Calu3 (cell line): Measurements from ENCODE around the gene COL4A2. TPM values are rescaled to one million over a fixed set of nuclear protein-coding genes. Genes with fewer than 3 reads are reported as not detected.

Experiments
- BruUV-seq: library from RNA; stranded (reverse); fragments of 400-500 nt; replicated peaks from 2 replicates; lab custom pipeline; 2021; lab: Mats Ljungman, UMichigan
- CTCF ChIA-PET: fragments of 300-600 bp; sonication (Branson Sonifier 250); formaldehyde crosslinking; loops from one replicate; lab custom pipeline; 2022; ENCODE audit warnings: antibody characterized with exemption; lab: Charles Lee
- DNase-seq: peaks from one replicate; pipeline ENCODE4 v3.0.0; 2022
- H3K27ac Mint-ChIP-seq: one replicate; pipeline ENCODE4 v1.8.0; 2022; ENCODE audit warnings: mixed read lengths; ENCODE audit not compliant: unreplicated experiment
- H3K27me3 Mint-ChIP-seq: one replicate; pipeline ENCODE4 v1.8.0; 2022; ENCODE audit warnings: mixed read lengths; ENCODE audit not compliant: unreplicated experiment
- H3K36me3 Mint-ChIP-seq: one replicate; pipeline ENCODE4 v1.8.0; 2022; ENCODE audit warnings: mild to moderate bottlenecking, moderate library complexity, mixed read lengths; ENCODE audit not compliant: insufficient read depth, unreplicated experiment
- H3K4me1 Mint-ChIP-seq: one replicate; pipeline ENCODE4 v1.8.0; 2022; ENCODE audit warnings: mild to moderate bottlenecking, low read depth, mixed read lengths; ENCODE audit not compliant: unreplicated experiment
- H3K4me3 Mint-ChIP-seq: one replicate; pipeline ENCODE4 v1.8.0; 2022; ENCODE audit warnings: mild to moderate bottlenecking, low read depth, moderate library complexity, mixed read lengths; ENCODE audit not compliant: unreplicated experiment
- H3K9me3 Mint-ChIP-seq: one replicate; pipeline ENCODE4 v1.8.0; 2022; ENCODE audit warnings: low read depth, mixed read lengths; ENCODE audit not compliant: unreplicated experiment
- intact Hi-C: fragments of 100-400 bp; cut with micrococcal nuclease; formaldehyde crosslinking; loops from one replicate; pipeline ENCODE4 v1.10.0; 2022; ENCODE audit not compliant: unreplicated experiment
- total RNA-seq: library from RNA; stranded (reverse); gene quantifications from 2 replicates; pipeline ENCODE4 v1.2.3, GENCODE V29; 2022
- TF ChIP-seq, protein P1 (sequence below): fragments of 200-600 bp; IDR thresholded peaks from one replicate; pipeline ENCODE4 v1.8.0; 2022; ENCODE audit warnings: antibody characterized with exemption; ENCODE audit not compliant: unreplicated experiment

Gene COL4A2
- total RNA-seq, 1 experiment from 2014 or later, result 0.42 TPM

DNA sequence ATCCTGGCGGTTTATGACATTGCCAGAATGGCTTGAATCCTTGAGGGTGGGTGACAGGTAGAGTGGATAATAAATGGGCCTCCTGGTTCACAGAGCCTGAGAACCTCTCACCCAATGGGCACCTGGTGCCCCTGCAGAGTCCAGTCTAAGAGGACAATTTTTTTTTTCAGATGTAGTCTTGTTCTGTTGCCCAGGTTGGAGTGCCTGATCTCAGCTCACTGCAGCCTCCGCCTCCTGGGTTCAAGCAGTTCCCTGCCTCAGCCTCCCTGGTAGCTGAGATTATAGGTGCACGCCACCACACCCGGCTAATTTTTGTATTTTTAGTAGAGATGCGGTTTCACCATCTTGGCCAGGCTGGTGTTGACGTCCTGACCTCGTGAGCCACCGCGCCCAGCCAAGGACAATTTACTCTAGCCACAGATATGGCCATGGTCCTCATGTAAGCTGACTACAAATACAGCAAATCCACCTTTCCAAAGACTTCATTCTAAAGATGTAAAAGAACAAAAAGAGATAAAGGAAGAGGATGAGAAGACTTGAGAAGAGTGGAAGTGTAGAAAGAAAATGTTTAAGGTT lies 33.0 kb downstream of the COL4A2 start:
- Mint-ChIP-seq H3K4me3 (no peak overlapping the region), H3K36me3 (no peaks in the 10 kb centered on the region), H3K4me1 (no peaks in the 10 kb centered on the region), H3K27me3 (no peaks in the 10 kb centered on the region), H3K27ac (no peak overlapping the region), H3K9me3 (no peaks in the 10 kb centered on the region)
- DNase-seq, result no peak
- CTCF ChIA-PET, result no interaction called here
- no TSS peak for BruUV-seq
- intact Hi-C loops, result no loop called here
- TF ChIP-seq, protein P1, sequence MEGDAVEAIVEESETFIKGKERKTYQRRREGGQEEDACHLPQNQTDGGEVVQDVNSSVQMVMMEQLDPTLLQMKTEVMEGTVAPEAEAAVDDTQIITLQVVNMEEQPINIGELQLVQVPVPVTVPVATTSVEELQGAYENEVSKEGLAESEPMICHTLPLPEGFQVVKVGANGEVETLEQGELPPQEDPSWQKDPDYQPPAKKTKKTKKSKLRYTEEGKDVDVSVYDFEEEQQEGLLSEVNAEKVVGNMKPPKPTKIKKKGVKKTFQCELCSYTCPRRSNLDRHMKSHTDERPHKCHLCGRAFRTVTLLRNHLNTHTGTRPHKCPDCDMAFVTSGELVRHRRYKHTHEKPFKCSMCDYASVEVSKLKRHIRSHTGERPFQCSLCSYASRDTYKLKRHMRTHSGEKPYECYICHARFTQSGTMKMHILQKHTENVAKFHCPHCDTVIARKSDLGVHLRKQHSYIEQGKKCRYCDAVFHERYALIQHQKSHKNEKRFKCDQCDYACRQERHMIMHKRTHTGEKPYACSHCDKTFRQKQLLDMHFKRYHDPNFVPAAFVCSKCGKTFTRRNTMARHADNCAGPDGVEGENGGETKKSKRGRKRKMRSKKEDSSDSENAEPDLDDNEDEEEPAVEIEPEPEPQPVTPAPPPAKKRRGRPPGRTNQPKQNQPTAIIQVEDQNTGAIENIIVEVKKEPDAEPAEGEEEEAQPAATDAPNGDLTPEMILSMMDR, result no peak

DNA sequence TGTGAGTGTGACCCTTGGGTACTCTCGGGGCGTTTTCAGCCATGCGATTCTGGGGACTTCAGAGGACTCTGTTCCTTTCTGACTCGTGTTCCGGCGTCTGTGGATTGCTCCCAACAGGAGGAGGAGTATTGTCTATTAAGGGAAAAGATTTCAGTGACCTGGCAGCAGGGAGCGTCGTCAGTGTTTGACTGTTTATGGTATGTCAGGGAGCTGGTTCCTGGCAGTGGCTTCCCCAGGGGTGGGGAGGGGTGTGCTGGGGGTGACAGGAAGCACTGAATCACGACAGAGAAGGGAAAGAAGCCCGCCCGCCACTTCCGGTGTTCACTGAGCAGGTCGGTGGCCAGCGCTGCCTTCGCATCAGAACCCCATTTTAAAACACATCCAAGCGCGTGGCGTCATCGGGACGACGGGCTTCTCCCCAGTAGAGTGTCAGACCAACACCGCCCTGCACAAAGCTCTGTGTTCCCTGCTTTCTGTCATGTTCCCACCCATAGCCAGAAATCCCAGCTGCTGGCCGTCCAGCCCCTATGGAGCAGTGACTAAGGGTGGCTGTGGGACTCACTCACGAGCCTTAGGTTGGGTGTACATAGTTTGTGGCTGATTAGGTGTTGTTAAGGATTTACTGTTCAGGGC lies 33.8 kb downstream of the COL4A2 start:
- CTCF ChIA-PET, result no interaction called here
- Mint-ChIP-seq H3K4me1 (no peaks in the 10 kb centered on the region), H3K9me3 (no peaks in the 10 kb centered on the region), H3K36me3 (no peaks in the 10 kb centered on the region), H3K4me3 (no peak overlapping the region), H3K27ac (no peak overlapping the region), H3K27me3 (no peaks in the 10 kb centered on the region)
- no peak for DNase-seq
- intact Hi-C loops, result no loop called here
- no TSS peak for BruUV-seq
- TF ChIP-seq, protein P1, result no peak

DNA sequence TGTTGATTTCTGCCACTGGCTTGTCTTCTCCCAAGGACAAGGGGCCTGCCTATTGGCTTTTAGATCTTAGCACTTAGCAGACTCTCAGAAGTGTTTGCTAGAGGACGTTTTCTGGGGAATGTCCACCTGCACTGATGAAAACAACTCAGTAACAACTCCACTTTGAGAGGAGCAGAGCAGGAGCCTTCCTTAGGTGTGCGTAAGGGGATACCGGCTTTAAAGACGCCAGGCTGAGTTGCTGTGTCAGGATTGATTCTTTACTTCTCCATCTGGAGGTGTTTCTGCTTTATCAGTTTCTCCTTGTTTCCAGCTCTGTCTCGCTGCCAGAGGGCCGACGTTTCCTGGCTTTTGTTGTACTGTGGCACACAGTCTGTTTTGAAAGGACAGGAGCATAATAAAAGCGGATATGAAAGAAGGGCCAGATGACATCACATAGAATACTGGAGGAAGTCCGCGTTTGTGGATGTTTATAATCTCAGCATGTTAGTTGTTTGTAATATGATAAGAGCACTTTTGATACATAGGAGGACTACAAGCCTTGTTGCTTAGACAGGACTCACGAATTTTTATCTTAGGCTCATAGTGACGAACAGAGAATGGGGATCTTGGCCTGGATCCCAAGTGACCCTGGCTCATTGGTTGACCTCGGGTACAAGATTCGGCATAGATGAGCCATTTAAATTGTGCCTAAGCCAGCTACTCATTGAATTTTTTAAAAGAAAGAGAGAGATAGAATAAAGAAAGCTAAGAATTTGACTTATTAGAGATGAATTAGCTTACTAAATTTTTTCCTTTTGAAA lies 34.6 kb downstream of the COL4A2 start:
- no TSS peak for BruUV-seq
- H3K4me3 Mint-ChIP-seq, result no peak overlapping the region
- no peaks in the 10 kb centered on the region for H3K27me3 Mint-ChIP-seq
- CTCF ChIA-PET, result no interaction called here
- DNase-seq, result no peak
- TF ChIP-seq, protein P1, result no peak
- no peaks in the 10 kb centered on the region for H3K9me3 Mint-ChIP-seq
- no peaks in the 10 kb centered on the region for H3K36me3 Mint-ChIP-seq
- no peaks in the 10 kb centered on the region for H3K4me1 Mint-ChIP-seq
- H3K27ac Mint-ChIP-seq, result no peak overlapping the region
- intact Hi-C loops, result no loop called here

DNA sequence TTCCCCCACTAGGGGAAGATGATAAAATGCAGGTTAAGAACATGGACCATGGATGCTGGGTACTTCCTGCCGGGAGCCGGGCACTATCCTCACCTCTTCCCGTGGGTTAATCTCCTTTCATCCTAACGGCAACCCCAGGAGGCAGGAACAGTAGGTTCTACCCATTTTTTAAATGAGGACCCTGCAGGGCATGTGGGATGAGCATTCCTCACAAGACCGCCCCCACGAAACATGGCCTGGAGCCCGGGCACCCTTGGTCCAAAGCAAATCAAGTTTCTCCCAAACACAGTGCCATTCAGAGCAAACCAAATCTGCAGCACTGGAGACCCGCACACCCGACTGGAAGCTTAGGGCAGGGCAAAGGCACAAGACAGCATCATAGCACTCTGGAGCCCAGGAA lies 35.4 kb downstream of the COL4A2 start:
- Mint-ChIP-seq H3K9me3 (no peaks in the 10 kb centered on the region), H3K36me3 (peaks cover 4% of the 10 kb centered on the region), H3K27me3 (no peaks in the 10 kb centered on the region), H3K4me1 (peaks cover 5% of the 10 kb centered on the region), H3K4me3 (no peak overlapping the region), H3K27ac (no peak overlapping the region)
- intact Hi-C loops, result no loop called here
- TF ChIP-seq, protein P1, result no peak
- BruUV-seq, result no TSS peak
- no peak for DNase-seq
- CTCF ChIA-PET, result no interaction called here
